Fibroblast of pulmonary artery (primary cell): Measurements from ENCODE around the gene MED4.
"Not testable (repeated sequence)": the region's sequence is repeated elsewhere in the genome, so short reads cannot be mapped to it uniquely, and the experiment has no call there.

Experiments used
- DNase-seq: peaks from one replicate; pipeline ENCODE4 v3.0.0-alpha.2; 2010; ENCODE audit warnings: low read depth
- H3K4me3 ChIP-seq: replicated peaks from 2 replicates; pipeline ENCODE4 v1.5.1; 2011; ENCODE audit warnings: low read depth, mild to moderate bottlenecking, control low read depth, low read length, moderate library complexity
- TF ChIP-seq, protein P1 (sequence below): IDR thresholded peaks from 2 replicates; pipeline ENCODE4 v1.5.1; 2011; ENCODE audit warnings: mild to moderate bottlenecking, control low read depth, low read length, inconsistent platforms; ENCODE audit errors: missing control alignments

MED4 gene

GRCh38 chr13:48072787-48073186, 22.1 kb downstream of the MED4 start:
- no peak overlapping the region for H3K4me3 ChIP-seq
- TF ChIP-seq, protein P1, sequence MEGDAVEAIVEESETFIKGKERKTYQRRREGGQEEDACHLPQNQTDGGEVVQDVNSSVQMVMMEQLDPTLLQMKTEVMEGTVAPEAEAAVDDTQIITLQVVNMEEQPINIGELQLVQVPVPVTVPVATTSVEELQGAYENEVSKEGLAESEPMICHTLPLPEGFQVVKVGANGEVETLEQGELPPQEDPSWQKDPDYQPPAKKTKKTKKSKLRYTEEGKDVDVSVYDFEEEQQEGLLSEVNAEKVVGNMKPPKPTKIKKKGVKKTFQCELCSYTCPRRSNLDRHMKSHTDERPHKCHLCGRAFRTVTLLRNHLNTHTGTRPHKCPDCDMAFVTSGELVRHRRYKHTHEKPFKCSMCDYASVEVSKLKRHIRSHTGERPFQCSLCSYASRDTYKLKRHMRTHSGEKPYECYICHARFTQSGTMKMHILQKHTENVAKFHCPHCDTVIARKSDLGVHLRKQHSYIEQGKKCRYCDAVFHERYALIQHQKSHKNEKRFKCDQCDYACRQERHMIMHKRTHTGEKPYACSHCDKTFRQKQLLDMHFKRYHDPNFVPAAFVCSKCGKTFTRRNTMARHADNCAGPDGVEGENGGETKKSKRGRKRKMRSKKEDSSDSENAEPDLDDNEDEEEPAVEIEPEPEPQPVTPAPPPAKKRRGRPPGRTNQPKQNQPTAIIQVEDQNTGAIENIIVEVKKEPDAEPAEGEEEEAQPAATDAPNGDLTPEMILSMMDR = no peak

DNA sequence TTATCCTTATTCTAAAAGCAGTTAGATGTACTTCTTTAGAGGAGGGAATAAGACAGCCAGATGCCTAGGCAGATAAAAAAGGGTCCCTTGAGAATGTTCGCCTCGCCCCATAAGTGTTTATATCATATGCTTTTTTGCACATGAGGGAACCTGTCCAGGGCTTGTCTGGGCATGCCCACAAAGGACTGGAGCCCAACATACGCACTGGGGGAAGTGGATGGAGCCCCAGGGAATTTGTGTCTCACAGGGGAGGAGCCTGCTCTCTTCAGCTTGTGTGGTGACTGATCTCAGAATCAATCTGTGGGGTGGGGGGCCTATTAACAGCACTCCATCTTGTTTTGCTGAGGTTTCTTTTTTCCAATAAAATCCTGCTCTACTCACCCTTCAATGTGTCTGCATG, 22.6 kb downstream of the MED4 start:
- no peak for DNase-seq
- H3K4me3 ChIP-seq = no peak overlapping the region
- TF ChIP-seq, protein P1 = no peak

More at GRCh38 chr13:48072787-48073186, 22.1 kb downstream of the MED4 start:
- DNase-seq = no peak

DNA sequence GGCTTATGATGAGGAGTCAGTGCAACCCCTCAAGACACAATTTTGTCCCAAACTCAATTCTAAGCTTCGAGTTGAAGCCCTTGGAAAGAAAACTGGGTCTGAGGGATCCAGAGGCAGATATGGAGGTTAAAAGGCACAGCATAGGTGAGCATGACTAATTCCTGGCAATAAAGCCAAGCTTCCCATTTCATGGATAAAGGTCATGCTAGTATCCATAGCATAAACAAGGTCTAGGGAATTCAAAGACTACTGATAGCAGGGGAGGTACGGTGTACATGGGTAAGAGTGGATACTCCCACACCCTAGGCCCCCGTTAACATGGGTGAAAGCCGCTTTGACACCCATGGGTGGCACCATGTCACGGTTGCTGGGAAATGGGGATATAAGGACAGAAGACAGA, 24.0 kb downstream of the MED4 start:
- TF ChIP-seq, protein P1 = no peak
- DNase-seq = no peak
- no peak overlapping the region for H3K4me3 ChIP-seq

DNA sequence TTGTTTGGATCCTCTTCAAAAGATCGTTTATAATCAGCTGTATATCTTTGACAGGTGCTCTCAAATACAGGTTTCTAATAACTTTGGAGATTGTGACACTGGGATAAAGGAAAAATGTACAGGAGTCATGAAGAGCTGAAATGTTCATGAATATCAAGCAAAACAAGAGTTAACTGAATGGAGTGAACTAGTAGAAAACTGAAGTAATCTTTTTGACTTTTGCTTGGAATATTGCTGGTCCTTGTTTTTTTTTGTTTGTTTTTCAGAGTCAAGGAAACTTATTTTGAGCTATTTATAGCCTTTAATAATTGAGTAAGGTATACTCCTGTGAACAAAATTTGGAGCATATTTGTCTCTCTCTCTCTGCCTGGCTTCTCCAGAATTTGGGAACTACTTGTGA, 25.3 kb downstream of the MED4 start:
- H3K4me3 ChIP-seq = no peak overlapping the region
- TF ChIP-seq, protein P1 = no peak
- no peak for DNase-seq

GRCh38 chr13:48068952-48069351, 26.0 kb downstream of the MED4 start:
- DNase-seq = no peak
- H3K4me3 ChIP-seq = no peak overlapping the region
- TF ChIP-seq, protein P1 = no peak

DNA sequence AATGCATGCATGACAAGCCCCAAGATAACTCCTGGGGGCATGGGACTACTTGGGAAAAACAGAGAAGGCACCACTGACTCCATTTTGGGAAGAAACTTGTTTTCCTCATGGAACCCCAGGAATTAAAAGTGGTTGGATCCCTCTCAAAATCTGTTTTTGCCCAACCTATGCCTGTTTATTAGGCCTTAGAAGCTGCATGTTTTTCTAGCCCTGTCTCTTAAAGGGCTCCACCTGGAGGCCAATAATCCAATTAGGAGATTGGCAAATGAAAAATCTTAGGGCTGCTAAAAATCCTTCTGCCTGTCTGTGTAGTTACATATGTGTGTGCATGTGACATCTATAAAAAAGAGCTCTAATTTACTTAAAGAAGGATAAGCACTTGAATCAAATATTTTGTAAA, 26.9 kb downstream of the MED4 start:
- TF ChIP-seq, protein P1 = no peak
- H3K4me3 ChIP-seq = no peak overlapping the region
- no peak for DNase-seq

- peak; percentile 31 for DNase-seq
- no peak overlapping the region for H3K4me3 ChIP-seq
- TF ChIP-seq, protein P1 = no peak
Measured at GRCh38 chr13:48066310-48066989, 28.5 kb downstream of the MED4 start.

DNA sequence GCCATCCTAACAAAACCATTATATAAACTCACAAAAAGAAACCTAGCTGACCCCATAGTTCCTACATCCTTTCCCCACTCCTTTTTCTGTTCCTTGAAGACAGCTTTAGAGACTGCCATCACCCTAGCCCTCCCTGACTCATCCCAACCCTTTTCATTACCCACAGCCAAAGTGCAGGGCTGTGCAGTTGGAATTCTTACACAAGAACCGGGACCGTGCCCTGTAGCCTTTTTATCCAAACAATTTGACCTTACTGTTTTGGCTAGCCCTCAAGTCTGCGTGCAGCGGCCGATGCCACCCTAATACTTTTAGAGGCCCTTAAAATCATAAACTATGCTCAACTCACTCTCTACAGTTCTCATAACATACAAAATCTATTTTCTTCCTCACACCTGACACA, 35.0 kb downstream of the MED4 start:
- not testable (repeated sequence) for H3K4me3 ChIP-seq, DNase-seq

GRCh38 chr13:48058536-48058935, 36.4 kb downstream of the MED4 start:
- not testable (repeated sequence) for H3K4me3 ChIP-seq, DNase-seq
